Calu3 (cell line): ENCODE results near the gene RDH8. TPM values are rescaled to one million over a fixed set of nuclear protein-coding genes. Genes with fewer than 3 reads are reported as not detected.

Source experiments
- BruUV-seq: library from RNA; stranded (reverse); fragments of 400-500 nt; replicated peaks from 2 replicates; lab custom pipeline; 2021; lab: Mats Ljungman, UMichigan
- CTCF ChIA-PET: fragments of 300-600 bp; sonication (Branson Sonifier 250); formaldehyde crosslinking; loops from one replicate; lab custom pipeline; 2022; ENCODE audit warnings: antibody characterized with exemption; lab: Charles Lee
- DNase-seq: peaks from one replicate; pipeline ENCODE4 v3.0.0; 2022
- H3K27ac Mint-ChIP-seq: one replicate; pipeline ENCODE4 v1.8.0; 2022; ENCODE audit warnings: mixed read lengths; ENCODE audit not compliant: unreplicated experiment
- H3K27me3 Mint-ChIP-seq: one replicate; pipeline ENCODE4 v1.8.0; 2022; ENCODE audit warnings: mixed read lengths; ENCODE audit not compliant: unreplicated experiment
- H3K36me3 Mint-ChIP-seq: one replicate; pipeline ENCODE4 v1.8.0; 2022; ENCODE audit warnings: mild to moderate bottlenecking, moderate library complexity, mixed read lengths; ENCODE audit not compliant: insufficient read depth, unreplicated experiment
- H3K4me1 Mint-ChIP-seq: one replicate; pipeline ENCODE4 v1.8.0; 2022; ENCODE audit warnings: mild to moderate bottlenecking, low read depth, mixed read lengths; ENCODE audit not compliant: unreplicated experiment
- H3K4me3 Mint-ChIP-seq: one replicate; pipeline ENCODE4 v1.8.0; 2022; ENCODE audit warnings: mild to moderate bottlenecking, low read depth, moderate library complexity, mixed read lengths; ENCODE audit not compliant: unreplicated experiment
- H3K9me3 Mint-ChIP-seq: one replicate; pipeline ENCODE4 v1.8.0; 2022; ENCODE audit warnings: low read depth, mixed read lengths; ENCODE audit not compliant: unreplicated experiment
- intact Hi-C: fragments of 100-400 bp; cut with micrococcal nuclease; formaldehyde crosslinking; loops from one replicate; pipeline ENCODE4 v1.10.0; 2022; ENCODE audit not compliant: unreplicated experiment
- total RNA-seq: library from RNA; stranded (reverse); gene quantifications from 2 replicates; pipeline ENCODE4 v1.2.3, GENCODE V29; 2022
- TF ChIP-seq, protein P1 (sequence below): fragments of 200-600 bp; IDR thresholded peaks from one replicate; pipeline ENCODE4 v1.8.0; 2022; ENCODE audit warnings: antibody characterized with exemption; ENCODE audit not compliant: unreplicated experiment

RDH8 gene
- total RNA-seq, 1 experiment from 2014 or later: not detected

GRCh38 chr19:10005632-10006334, 7.5 kb upstream of the RDH8 start:
- intact Hi-C loops: no loop called here
- TF ChIP-seq, protein P1, sequence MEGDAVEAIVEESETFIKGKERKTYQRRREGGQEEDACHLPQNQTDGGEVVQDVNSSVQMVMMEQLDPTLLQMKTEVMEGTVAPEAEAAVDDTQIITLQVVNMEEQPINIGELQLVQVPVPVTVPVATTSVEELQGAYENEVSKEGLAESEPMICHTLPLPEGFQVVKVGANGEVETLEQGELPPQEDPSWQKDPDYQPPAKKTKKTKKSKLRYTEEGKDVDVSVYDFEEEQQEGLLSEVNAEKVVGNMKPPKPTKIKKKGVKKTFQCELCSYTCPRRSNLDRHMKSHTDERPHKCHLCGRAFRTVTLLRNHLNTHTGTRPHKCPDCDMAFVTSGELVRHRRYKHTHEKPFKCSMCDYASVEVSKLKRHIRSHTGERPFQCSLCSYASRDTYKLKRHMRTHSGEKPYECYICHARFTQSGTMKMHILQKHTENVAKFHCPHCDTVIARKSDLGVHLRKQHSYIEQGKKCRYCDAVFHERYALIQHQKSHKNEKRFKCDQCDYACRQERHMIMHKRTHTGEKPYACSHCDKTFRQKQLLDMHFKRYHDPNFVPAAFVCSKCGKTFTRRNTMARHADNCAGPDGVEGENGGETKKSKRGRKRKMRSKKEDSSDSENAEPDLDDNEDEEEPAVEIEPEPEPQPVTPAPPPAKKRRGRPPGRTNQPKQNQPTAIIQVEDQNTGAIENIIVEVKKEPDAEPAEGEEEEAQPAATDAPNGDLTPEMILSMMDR: no peak
- Mint-ChIP-seq H3K4me1 (peaks cover 19% of the 10 kb centered on the region), H3K9me3 (no peaks in the 10 kb centered on the region), H3K27me3 (peaks cover 61% of the 10 kb centered on the region), H3K4me3 (no peak overlapping the region), H3K27ac (no peak overlapping the region), H3K36me3 (peaks cover 10% of the 10 kb centered on the region)
- BruUV-seq: no TSS peak
- no peak for DNase-seq
- CTCF ChIA-PET: interaction anchor here (0.6 kb wide), 1 partner anchor 363 kb away, joined by 4 read pairs; no protein-coding TSS in a partner anchor

DNA sequence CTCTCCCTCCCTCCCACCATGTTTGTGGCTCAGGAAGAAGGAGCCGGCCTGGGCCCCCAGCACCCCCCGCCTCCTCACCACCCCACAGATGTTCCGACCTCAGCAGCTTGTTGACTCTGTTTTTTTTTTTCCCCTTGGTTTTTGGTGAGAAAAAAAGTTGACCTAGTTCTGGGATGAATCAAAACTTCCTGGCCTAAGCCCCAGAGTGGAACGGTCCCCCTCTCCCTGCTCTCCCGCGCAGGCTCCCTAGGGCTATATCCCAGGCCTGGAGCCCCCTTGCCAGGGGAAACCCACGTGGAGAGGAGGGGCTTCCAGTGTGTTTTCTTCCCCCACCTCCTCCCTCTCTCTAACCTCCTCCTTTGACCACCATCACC, 7.0 kb upstream of the RDH8 start:
- TF ChIP-seq, protein P1: no peak
- intact Hi-C loops: no loop called here
- no TSS peak for BruUV-seq

GRCh38 chr19:10006752-10007323, 6.4 kb upstream of the RDH8 start:
- CTCF ChIA-PET: no interaction called here
- Mint-ChIP-seq H3K27me3 (peaks cover 72% of the 10 kb centered on the region), H3K27ac (no peak overlapping the region), H3K36me3 (peaks cover 10% of the 10 kb centered on the region), H3K4me3 (no peak overlapping the region), H3K9me3 (no peaks in the 10 kb centered on the region), H3K4me1 (peaks cover 19% of the 10 kb centered on the region)
- TF ChIP-seq, protein P1: no peak
- BruUV-seq: no TSS peak
- DNase-seq: no peak
- intact Hi-C loops: no loop called here

More for the DNA sequence above, 7.0 kb upstream of the RDH8 start:
- Mint-ChIP-seq H3K27me3 (peaks cover 67% of the 10 kb centered on the region), H3K36me3 (peaks cover 10% of the 10 kb centered on the region), H3K9me3 (no peaks in the 10 kb centered on the region), H3K27ac (no peak overlapping the region), H3K4me1 (peaks cover 19% of the 10 kb centered on the region), H3K4me3 (no peak overlapping the region)
- no peak for DNase-seq
- CTCF ChIA-PET: no interaction called here

GRCh38 chr19:10007371-10008183, 5.7 kb upstream of the RDH8 start:
- Mint-ChIP-seq H3K4me3 (no peak overlapping the region), H3K9me3 (no peaks in the 10 kb centered on the region), H3K4me1 (peaks cover 19% of the 10 kb centered on the region), H3K27me3 (peaks cover 77% of the 10 kb centered on the region), H3K27ac (no peak overlapping the region), H3K36me3 (peaks cover 10% of the 10 kb centered on the region)
- intact Hi-C loops: no loop called here
- DNase-seq: no peak
- CTCF ChIA-PET: interaction anchor here (1.0 kb wide), 1 partner anchor 27 kb away, joined by 3 read pairs; no protein-coding TSS in a partner anchor
- TF ChIP-seq, protein P1: no peak
- BruUV-seq: no TSS peak
